K562 (cell line): Measurements from ENCODE around the gene C19orf85. TPM values are rescaled to one million over a fixed set of nuclear protein-coding genes. Genes with fewer than 3 reads are reported as not detected.
A peak's percentile ranks its signal among the peaks of the same experiment; 100 is the strongest.

Source experiments
- CBX2 ChIP-seq: fragments of 200-600 bp; sonication (generic); IDR thresholded peaks from one replicate; pipeline ENCODE4 v1.6.1; 2012; ENCODE audit warnings: mild to moderate bottlenecking, low read length, inconsistent platforms; ENCODE audit not compliant: insufficient read depth, poor library complexity, severe bottlenecking
- CEBPB ChIP-seq: fragments of 450-650 bp; IDR thresholded peaks from 2 replicates; pipeline ENCODE4 v1.6.1; 2016; ENCODE audit warnings: missing genetic modification characterization, missing compliant biosample characterization
- CREM ChIP-seq: IDR thresholded peaks from 2 replicates; pipeline ENCODE4 v1.6.1; 2014; ENCODE audit warnings: antibody characterized with exemption, low read depth
- DLX4 ChIP-seq: fragments of 250-450 bp; sonication (Bioruptor Pico); IDR thresholded peaks from 2 replicates; pipeline ENCODE4 v1.6.1; 2021; ENCODE audit warnings: mild to moderate bottlenecking
- ELF1 ChIP-seq: fragments of 200-800 bp; sonication (Bioruptor generic); IDR thresholded peaks from 2 replicates; pipeline ENCODE4 v1.6.1; 2016; ENCODE audit warnings: missing genetic modification characterization, missing compliant biosample characterization
- GTF3C2 ChIP-seq: IDR thresholded peaks from 3 replicates; pipeline ENCODE4 v1.6.1; 2011; ENCODE audit warnings: borderline replicate concordance, mild to moderate bottlenecking, moderate library complexity; ENCODE audit not compliant: insufficient read length; ENCODE audit errors: extremely low read depth
- RCOR1 ChIP-seq, 2 experiments: IDR thresholded peaks; 2 replicates each; pipeline ENCODE4 v1.6.1; 2012; ENCODE audit warnings: low read depth in 2 of 2, low read length in 2 of 2, borderline replicate concordance in 1 of 2, improper control_type of control experiment in 1 of 2
- REST ChIP-seq, 2 experiments: fragments of 450-650 bp; formaldehyde crosslinking in 1 of 2; IDR thresholded peaks; 2 replicates each; pipeline versions ENCODE4 v1.4.0 to v1.6.1; 2014 to 2020; ENCODE audit warnings: mild to moderate bottlenecking in 2 of 2, borderline replicate concordance in 1 of 2, low read depth in 1 of 2
- RUNX1 ChIP-seq: sonication (generic); IDR thresholded peaks from 2 replicates; pipeline ENCODE4 v1.6.1; 2016; ENCODE audit warnings: antibody characterized with exemption, low read depth
- SIX5 ChIP-seq, 2 experiments: IDR thresholded peaks; 2 replicates each; pipeline ENCODE4 v1.6.1; 2011; ENCODE audit warnings: low read length in 2 of 2, borderline replicate concordance in 1 of 2, low read depth in 1 of 2, mild to moderate bottlenecking in 1 of 2, moderate library complexity in 1 of 2; ENCODE audit not compliant: insufficient read depth in 1 of 2
- SMARCE1 ChIP-seq: fragments of 450-650 bp; IDR thresholded peaks from 2 replicates; pipeline ENCODE4 v1.7.1; 2016; ENCODE audit warnings: mild to moderate bottlenecking
- ZNF717 ChIP-seq: fragments of 250-450 bp; sonication (Bioruptor Pico); IDR thresholded peaks from 2 replicates; pipeline ENCODE4 v1.5.0; 2021
- ZZZ3 ChIP-seq: fragments of 450-650 bp; IDR thresholded peaks from 2 replicates; pipeline ENCODE4 v1.6.1; 2016; ENCODE audit warnings: antibody characterized with exemption, mild to moderate bottlenecking, moderate library complexity
- polyA plus RNA-seq, 8 experiments: library from polyadenylated mRNA; depleted of rRNA in 4 of 8; stranded (reverse) in 5 of 8; unstranded in 3 of 8; fragments of >200 nt; fragmentation: Nextera tagmentation in 2 of 8; fragmentation: Illumina TruSeq in 1 of 8; extraction: Ambion mirVana in 2 of 8; extraction: Trizol in 1 of 8; gene quantifications; 2 replicates each; pipeline versions ENCODE4 v1.2.1 to v1.2.3, GENCODE V29; 2011 to 2014; ENCODE audit warnings: inconsistent platforms in 1 of 8, missing spikeins in 1 of 8
- total RNA-seq, 7 experiments: library from RNA; depleted of rRNA in 6 of 7; stranded (reverse); fragments of >200 nt in 6 of 7; fragmentation: Illumina TruSeq in 2 of 7; extraction: Trizol in 2 of 7; gene quantifications; 2 replicates each; pipeline versions ENCODE4 v1.2.1 to v1.2.3, GENCODE V29; 2011 to 2021; ENCODE audit warnings: low replicate concordance in 1 of 7

Gene C19orf85
- total and polyA plus RNA-seq, 9 of the 15 experiments (the other 6 are each of a cell fraction or from before 2014, with no cell fraction given), result not detected

GRCh38 chr19:55494172-55494761 is 29.7 kb upstream of the C19orf85 start (continued):
- TF ChIP-seq REST (IDR thresholded peaks at IDR 0.05; ENCODE audit: borderline replicate concordance), result no peak
- no peak for TF ChIP-seq REST (CRISPR knock-in tag; IDR thresholded peaks at IDR 0.05; ENCODE audit: low read depth)
- no peak for TF ChIP-seq GTF3C2
- TF ChIP-seq SIX5 (IDR thresholded peaks at IDR 0.05; ENCODE audit: borderline replicate concordance in 1 of 2, insufficient read depth in 1 of 2, low read depth in 1 of 2, low read length in 2 of 2), result no peak
- no peak for TF ChIP-seq ELF1 (tag)
- no peak for TF ChIP-seq CBX2
- peak; percentile 33; the same call in 1 of the 2 replicates for TF ChIP-seq SMARCE1
- TF ChIP-seq CEBPB, result no peak
- TF ChIP-seq RUNX1, result no peak
- TF ChIP-seq CREM, result peak; percentile 92
- TF ChIP-seq ZZZ3, result no peak
- TF ChIP-seq ZNF717 (CRISPR knock-in tag), result no peak
- TF ChIP-seq RCOR1 (IDR thresholded peaks at IDR 0.05; ENCODE audit: borderline replicate concordance in 1 of 2, low read depth in 2 of 2, low read length in 2 of 2), result 0 out of 4 replicates have a peak, but pooled peaks of 1 of the 2 experiments have one; percentile 42
- no peak for TF ChIP-seq DLX4 (CRISPR knock-in tag)
